Mesenteric fat pad (tissue), 1 donor: ENCODE results near the gene RIMS4. TPM values are rescaled to one million over a fixed set of nuclear protein-coding genes. Genes with fewer than 3 reads are reported as not detected.

ENCODE experiments used
- DNase-seq: peaks from one replicate; pipeline ENCODE4 v3.0.0-alpha.2; 2020; ENCODE audit warnings: low spot score
- total RNA-seq: library from RNA; stranded (reverse); fragmentation: NEBNext Ultra II Directional; extraction: Animal tissue kit (Norgen Biotek cat#: 25700); gene quantifications from one replicate; pipeline ENCODE4 v1.2.1, GENCODE V29; 2021
- donor health status: DM: yes; HTN: yes; CAD: no.

The RIMS4 gene
- total RNA-seq, 1 donor from 2014 or later, result 0.29 TPM

- DNase-seq, result no peak
These were observed 66.3 kb downstream of the RIMS4 start for GRCh38 chr20:44743916-44744655.

GRCh38 chr20:44743080-44743701, 67.2 kb downstream of the RIMS4 start:
- DNase-seq, result no peak

- no peak for DNase-seq
These were observed 67.9 kb downstream of the RIMS4 start for GRCh38 chr20:44742304-44743079.

DNA sequence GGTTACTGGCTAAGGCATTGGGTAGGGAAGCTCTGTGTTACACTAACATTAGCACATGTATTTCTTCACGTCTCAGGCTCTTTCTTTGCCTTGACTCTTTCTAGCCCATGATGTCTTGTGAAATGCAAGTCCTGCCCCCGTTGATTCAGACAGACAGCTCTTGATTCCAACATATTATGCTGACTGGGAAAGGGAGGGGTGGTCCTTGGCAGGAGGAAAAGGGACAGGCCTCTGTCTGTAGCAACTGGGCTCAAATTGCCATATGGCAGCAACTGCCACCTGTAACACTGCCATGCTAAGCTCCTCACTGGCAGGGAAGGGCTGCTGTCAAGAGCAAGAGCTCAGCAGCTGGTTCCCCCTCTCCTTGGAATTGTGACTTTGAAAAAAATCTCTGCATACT, 70.4 kb downstream of the RIMS4 start:
- DNase-seq, result no peak

- no peak for DNase-seq
These were observed 71.4 kb downstream of the RIMS4 start for GRCh38 chr20:44738813-44739477.

- no peak for DNase-seq
These were observed 73.2 kb downstream of the RIMS4 start for GRCh38 chr20:44737116-44737515.

DNA sequence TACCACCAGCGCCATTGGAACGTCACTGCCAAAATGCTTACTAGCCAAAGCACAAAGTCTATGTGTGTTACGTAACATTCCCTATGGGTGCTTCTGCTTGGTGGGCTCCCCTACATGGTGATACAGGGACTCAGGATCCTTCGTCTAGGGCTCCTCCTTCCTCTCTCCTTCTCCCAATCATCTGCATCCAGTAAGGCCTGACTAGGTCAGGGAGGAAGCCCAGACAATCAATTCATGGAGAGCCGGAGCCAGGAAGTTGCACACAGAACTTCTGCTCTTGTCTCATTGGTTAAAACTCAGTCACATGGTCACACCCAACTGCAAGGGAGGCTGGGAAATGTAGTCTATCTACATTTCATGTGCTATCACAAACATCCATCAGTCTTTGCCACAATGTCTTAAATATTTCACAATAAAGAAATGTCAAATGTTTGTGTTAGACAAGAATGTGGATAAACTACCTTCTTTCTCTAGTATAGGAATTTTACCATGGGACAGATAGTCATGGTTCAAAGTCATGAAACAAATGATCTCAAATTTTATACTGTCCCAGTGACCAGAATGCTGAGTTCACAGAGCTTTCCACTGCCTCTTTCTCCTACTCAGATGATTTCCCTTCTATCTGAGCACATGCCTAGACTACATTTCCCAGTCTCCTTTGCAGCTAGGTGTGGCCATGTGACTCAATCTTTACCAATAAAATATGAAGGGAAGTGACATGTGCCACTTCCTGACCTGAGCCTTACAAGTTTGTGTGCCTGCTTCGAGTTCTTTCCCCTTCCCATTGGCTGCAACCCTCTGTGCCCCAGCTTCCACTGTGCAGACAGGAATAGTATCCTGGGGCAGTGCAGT, 74.0 kb downstream of the RIMS4 start:
- DNase-seq, result no peak

DNA sequence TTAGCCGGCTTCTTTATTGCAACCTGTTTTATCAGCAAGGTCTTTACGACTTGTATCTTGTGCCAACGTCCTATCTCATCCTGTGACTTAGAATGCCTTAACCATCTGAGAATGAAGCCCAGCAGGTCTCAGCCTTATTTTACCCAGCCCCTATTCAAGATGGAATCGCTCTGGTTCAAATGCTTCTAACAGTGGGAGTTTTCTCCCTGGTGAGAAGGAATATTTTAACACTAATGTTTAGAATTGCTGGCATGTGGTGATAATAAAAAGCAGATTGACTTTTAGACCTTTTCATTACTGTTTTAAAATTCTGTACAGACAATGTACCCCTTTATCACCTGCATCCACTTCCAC, 74.6 kb downstream of the RIMS4 start:
- no peak for DNase-seq

GRCh38 chr20:44734938-44735337, 75.4 kb downstream of the RIMS4 start:
- DNase-seq, result no peak

GRCh38 chr20:44733341-44734069, 76.8 kb downstream of the RIMS4 start:
- DNase-seq, result no peak

- no peak for DNase-seq
These were observed 78.0 kb downstream of the RIMS4 start for GRCh38 chr20:44732327-44732726.

DNA sequence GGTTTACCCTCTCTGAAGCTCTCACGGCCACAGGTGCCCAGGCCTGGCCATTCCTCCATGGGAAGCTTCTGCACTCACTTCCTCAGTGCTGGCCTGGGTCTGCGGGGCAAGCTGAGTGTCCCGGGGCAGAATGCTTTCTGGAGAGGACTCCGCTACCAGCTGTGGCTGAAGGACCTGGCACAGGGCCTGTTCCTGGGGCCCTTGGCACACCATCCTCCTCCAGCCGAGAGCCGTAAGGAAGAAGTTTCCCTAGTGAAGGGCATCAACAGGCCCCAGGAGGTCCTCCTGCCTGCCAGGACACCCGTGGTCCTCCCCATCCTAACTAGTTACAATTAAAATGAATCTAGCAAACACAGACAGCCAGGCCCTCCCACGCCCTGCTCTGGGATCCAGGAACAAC, 78.7 kb downstream of the RIMS4 start:
- DNase-seq, result no peak

DNA sequence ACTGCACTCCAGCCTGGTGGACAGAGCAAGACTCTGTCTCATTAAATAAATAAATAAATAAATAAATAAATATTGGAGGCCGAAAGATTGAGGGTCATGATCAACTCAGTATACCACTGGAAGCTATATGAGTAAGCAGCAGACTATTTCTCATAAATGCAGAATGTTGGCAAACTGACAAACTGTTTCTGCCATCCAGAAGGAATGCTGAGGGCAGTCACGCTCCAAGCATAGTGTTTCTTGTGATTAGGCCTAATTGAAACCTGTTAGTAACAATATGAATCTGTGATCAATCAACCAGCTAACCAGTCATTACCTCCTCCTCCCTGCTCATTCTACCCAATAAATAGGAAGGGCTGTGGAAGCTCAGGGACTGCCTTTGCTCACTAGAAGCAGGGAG, 79.9 kb downstream of the RIMS4 start:
- DNase-seq, result no peak

DNA sequence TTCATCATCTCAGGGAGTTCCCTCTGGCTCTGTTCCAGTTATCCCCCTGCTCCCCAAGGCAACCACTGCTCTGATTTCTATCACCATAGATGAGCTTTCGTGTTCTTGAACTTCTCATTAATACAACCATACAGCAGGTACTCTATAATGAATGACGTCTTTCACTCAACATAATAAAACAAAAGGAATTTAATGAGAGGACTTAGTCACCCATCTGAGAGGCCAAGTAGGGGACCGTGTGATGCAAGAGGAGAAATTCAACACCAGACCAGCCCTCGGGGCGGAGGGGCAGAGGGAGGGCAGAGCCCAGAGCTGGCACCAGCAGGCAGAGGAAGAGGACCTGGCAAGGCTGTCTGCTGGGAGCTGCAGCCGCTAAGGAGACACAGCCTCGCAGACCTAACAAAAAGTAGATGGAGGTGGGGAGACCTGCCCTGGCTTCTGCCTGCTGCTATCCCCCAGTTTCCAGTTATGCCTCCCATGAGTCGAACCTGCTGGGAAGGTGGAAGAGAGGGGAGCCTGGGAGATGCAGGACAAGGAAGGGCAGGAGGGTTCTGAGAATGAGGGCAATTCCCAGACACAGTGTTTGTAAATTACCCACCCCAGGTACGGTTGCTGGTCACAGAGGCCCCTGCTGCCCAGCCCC, 81.4 kb downstream of the RIMS4 start:
- no peak for DNase-seq

DNA sequence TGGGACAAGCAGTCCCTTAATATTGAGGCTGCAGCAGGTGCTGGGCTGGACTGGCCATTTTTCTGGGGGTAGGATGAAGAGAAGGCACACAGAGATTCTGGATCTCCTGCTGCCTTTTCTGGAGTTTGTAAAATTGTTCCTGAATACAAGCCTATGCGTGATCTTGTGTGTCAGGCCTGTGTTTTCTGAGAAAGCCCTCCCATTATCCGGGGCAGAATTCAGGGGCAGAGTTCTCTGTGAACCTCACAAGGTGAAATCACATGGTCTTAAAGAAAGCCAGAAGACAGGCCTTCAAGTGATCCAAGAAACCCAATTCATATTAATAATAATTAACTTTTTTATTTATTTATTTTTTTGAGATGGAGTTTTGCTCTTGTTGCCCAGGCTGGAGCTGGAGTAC, 82.7 kb downstream of the RIMS4 start:
- no peak for DNase-seq

DNA sequence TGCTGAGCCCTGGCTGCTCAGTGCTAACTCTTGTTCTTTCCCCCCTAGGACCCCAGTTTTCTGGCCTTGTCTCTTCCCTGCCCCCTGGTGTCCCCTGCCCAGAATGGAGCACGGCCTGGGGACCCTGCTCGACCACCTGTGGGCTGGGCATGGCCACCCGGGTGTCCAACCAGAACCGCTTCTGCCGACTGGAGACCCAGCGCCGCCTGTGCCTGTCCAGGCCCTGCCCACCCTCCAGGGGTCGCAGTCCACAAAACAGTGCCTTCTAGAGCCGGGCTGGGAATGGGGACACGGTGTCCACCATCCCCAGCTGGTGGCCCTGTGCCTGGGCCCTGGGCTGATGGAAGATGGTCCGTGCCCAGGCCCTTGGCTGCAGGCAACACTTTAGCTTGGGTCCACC, 83.3 kb downstream of the RIMS4 start:
- DNase-seq, result no peak

- DNase-seq, result no peak
These were observed 84.5 kb downstream of the RIMS4 start for GRCh38 chr20:44725837-44726236.

GRCh38 chr20:44724423-44725091, 85.8 kb downstream of the RIMS4 start:
- DNase-seq, result no peak

DNA sequence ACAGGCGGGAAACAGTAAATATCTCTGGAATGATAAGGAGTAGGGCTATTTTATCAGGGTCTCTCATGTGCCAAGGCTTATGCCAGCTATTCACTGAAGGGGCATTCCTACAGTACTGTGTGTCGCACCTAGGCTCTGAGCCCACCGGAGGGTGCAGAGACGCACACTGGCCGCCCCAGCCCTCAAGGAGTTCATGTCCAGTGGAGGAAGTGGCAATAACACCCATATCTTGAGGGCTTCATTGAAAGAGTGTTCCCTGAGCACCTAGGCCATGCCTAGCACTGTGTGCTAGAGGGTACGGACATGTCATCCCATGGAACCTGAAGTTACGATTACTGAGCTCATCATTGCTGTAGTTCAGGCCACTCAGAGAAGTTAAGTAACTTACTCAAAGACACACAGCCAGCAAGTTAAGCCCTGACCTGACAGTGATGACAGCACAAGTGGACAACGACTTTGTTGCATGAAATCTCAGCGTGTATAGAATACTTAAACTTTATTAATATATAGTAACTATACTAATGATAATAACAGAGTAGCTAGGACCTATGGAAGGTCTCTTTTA, 86.5 kb downstream of the RIMS4 start:
- no peak for DNase-seq
